CD4-positive, alpha-beta T cell (primary cell): ENCODE measurements around the gene GSG1L. TPM values are rescaled to one million over a fixed set of nuclear protein-coding genes. Genes with fewer than 3 reads are reported as not detected.

Experiments
- ATAC-seq: fragments of 200-7000 bp; cut with Tn5 transposase; one replicate; pipeline ENCODE4 v1.10.0; 2022; ENCODE audit warnings: mild to moderate bottlenecking; ENCODE audit not compliant: poor library complexity
- CTCF ChIA-PET: fragments of 350-600 bp; sonication (Branson Sonifier 250); formaldehyde crosslinking; loops from one replicate; lab custom pipeline; 2021; ENCODE audit warnings: antibody characterized with exemption, inconsistent platforms; lab: Charles Lee
- POLR2A ChIA-PET: fragments of 350-600 bp; sonication (Branson Sonifier 250); formaldehyde crosslinking; loops from one replicate; lab custom pipeline; 2021; ENCODE audit warnings: antibody characterized with exemption, inconsistent platforms; lab: Charles Lee
- DNase-seq, 14 experiments: peaks; one replicate each; pipeline ENCODE4 v3.0.0-alpha.2; 2013 to 2020; ENCODE audit warnings: mixed read lengths in 2 of 14
- H3K27ac ChIP-seq, 2 donors: one replicate each; pipeline versions ENCODE4 v1.5.1 to v1.7.0; 2013; ENCODE audit warnings: low read length in 2 of 2, low read depth in 1 of 2, mild to moderate bottlenecking in 1 of 2
- H3K27me3 ChIP-seq, 2 experiments: 1 replicate in 1 of 2; 2 replicates in 1 of 2; pipeline versions ENCODE4 v1.6.1 to v1.7.0; 2013; ENCODE audit warnings: low read length in 2 of 2, control low read depth in 1 of 2, mild to moderate bottlenecking in 1 of 2, moderate library complexity in 1 of 2; ENCODE audit not compliant: insufficient read depth in 2 of 2, control insufficient read depth in 1 of 2
- H3K36me3 ChIP-seq: one replicate; pipeline ENCODE4 v1.6.1; 2013; ENCODE audit warnings: low read length, control low read depth; ENCODE audit not compliant: insufficient read depth
- H3K4me1 ChIP-seq: one replicate; pipeline ENCODE4 v1.6.1; 2013; ENCODE audit warnings: low read length, control low read depth; ENCODE audit not compliant: insufficient read depth
- H3K4me3 ChIP-seq: one replicate; pipeline ENCODE4 v1.5.1; 2013; ENCODE audit warnings: mild to moderate bottlenecking, low read length, moderate library complexity
- H3K9me3 ChIP-seq, 2 experiments: 1 replicate in 1 of 2; 2 replicates in 1 of 2; pipeline versions ENCODE4 v1.6.1 to v1.7.0; 2013; ENCODE audit warnings: low read length in 2 of 2, mild to moderate bottlenecking in 2 of 2, control low read depth in 1 of 2, moderate library complexity in 1 of 2; ENCODE audit not compliant: control insufficient read depth in 1 of 2, insufficient read depth in 1 of 2
- H3K27ac Mint-ChIP-seq: one replicate; pipeline ENCODE4 v1.8.0; 2020; ENCODE audit warnings: mixed read lengths
- H3K27me3 Mint-ChIP-seq: one replicate; pipeline ENCODE4 v1.8.0; 2021; ENCODE audit warnings: mixed read lengths
- H3K36me3 Mint-ChIP-seq: one replicate; pipeline ENCODE4 v1.8.0; 2021; ENCODE audit warnings: low read depth, mixed read lengths
- H3K4me1 Mint-ChIP-seq: one replicate; pipeline ENCODE4 v1.8.0; 2021; ENCODE audit warnings: low read depth, mixed read lengths
- H3K4me3 Mint-ChIP-seq: one replicate; pipeline ENCODE4 v1.8.0; 2020; ENCODE audit warnings: mild to moderate bottlenecking, mixed read lengths
- H3K9me3 Mint-ChIP-seq: one replicate; pipeline ENCODE4 v1.8.0; 2020; ENCODE audit warnings: mixed read lengths
- CTCF ChIP-seq: fragments of 200-600 bp; IDR thresholded peaks from one replicate; pipeline ENCODE4 v1.8.0; 2022; ENCODE audit warnings: antibody characterized with exemption, mild to moderate bottlenecking
- intact Hi-C, 2 experiments: fragments of 100-400 bp; cut with DNase I in 1 of 2; cut with micrococcal nuclease in 1 of 2; formaldehyde crosslinking; loops; one replicate each; pipeline versions ENCODE4 v1.15.1 to v1.9.0; 2023 to 2025; cut with DNase I, micrococcal nuclease
- total RNA-seq, 174 experiments: library from RNA in 2 of 174; stranded (reverse) in 2 of 174; gene quantifications; one replicate each; pipeline ENCODE4 v1.2.3 and lab custom pipeline; 2021 to 2026

Gene GSG1L
- total RNA-seq, 2 experiments from 2014 or later: not detected

GRCh38 chr16:28069971-28070794 is 6.7 kb upstream of the GSG1L start:
- Mint-ChIP-seq H3K36me3 (no peaks in the 10 kb centered on the region), H3K4me1 (no peaks in the 10 kb centered on the region), H3K4me3 (no peak overlapping the region), H3K27me3 (peaks cover 13% of the 10 kb centered on the region), H3K9me3 (no peaks in the 10 kb centered on the region), H3K27ac (no peak overlapping the region)
- intact Hi-C loops: loop anchor here (1.0 to 5.0 kb wide), 2 partner anchors 98 kb away; no protein-coding TSS in a partner anchor
- Histone ChIP-seq H3K4me1 (no peaks in the 10 kb centered on the region), H3K27ac (no peak overlapping the region), H3K4me3 (no peak overlapping the region), H3K36me3 (no peaks in the 10 kb centered on the region), H3K27me3 (no peaks in the 10 kb centered on the region), H3K9me3 (no peaks in the 10 kb centered on the region)
- DNase-seq (no peak), ATAC-seq (no peak)
- ChIA-PET CTCF (interaction anchor here (0.6 to 1.4 kb wide), 7 partner anchors 10 to 150 kb away, joined by 3 to 9 read pairs (median 3); no protein-coding TSS in a partner anchor), POLR2A (interaction anchor here (1.0 to 1.4 kb wide), 2 partner anchors 98 to 148 kb away, joined by 3 to 4 read pairs; no protein-coding TSS in a partner anchor)
- TF ChIP-seq CTCF: no peak

GRCh38 chr16:28068976-28069375 is 5.5 kb upstream of the GSG1L start:
- DNase-seq (no peak), ATAC-seq (no peak)
- ChIA-PET POLR2A (no interaction called here), CTCF (no interaction called here)
- Histone ChIP-seq H3K9me3 (no peaks in the 10 kb centered on the region), H3K4me3 (no peak overlapping the region), H3K4me1 (no peaks in the 10 kb centered on the region), H3K36me3 (no peaks in the 10 kb centered on the region), H3K27me3 (peaks cover 4 to 5% of the 10 kb centered on the region in 2 experiments), H3K27ac (no peak overlapping the region)
- peaks cover 24% of the 10 kb centered on the region for H3K27me3 Mint-ChIP-seq
- H3K4me3 Mint-ChIP-seq: no peak overlapping the region
- no peaks in the 10 kb centered on the region for H3K36me3 Mint-ChIP-seq
- no peaks in the 10 kb centered on the region for H3K4me1 Mint-ChIP-seq
- no peak for TF ChIP-seq CTCF
- H3K9me3 Mint-ChIP-seq: no peaks in the 10 kb centered on the region
- intact Hi-C loops: loop anchor here in 1 of 2 experiments (5.0 kb wide), 1 partner anchor 97 kb away; no protein-coding TSS in a partner anchor
- H3K27ac Mint-ChIP-seq: no peak overlapping the region

GRCh38 chr16:28067604-28068379 is 4.3 kb upstream of the GSG1L start:
- Mint-ChIP-seq H3K36me3 (no peaks in the 10 kb centered on the region), H3K4me3 (no peak overlapping the region), H3K27ac (no peak overlapping the region), H3K9me3 (no peaks in the 10 kb centered on the region), H3K27me3 (peaks cover 24% of the 10 kb centered on the region), H3K4me1 (no peaks in the 10 kb centered on the region)
- POLR2A ChIA-PET: no interaction called here
- H3K4me3 ChIP-seq: no peak overlapping the region
- no peak for TF ChIP-seq CTCF
- intact Hi-C loops: loop anchor here in 1 of 2 experiments (5.0 kb wide), 1 partner anchor 95 kb away; no protein-coding TSS in a partner anchor
- no peak overlapping the region for H3K27ac ChIP-seq
- H3K36me3 ChIP-seq: no peaks in the 10 kb centered on the region
- no peaks in the 10 kb centered on the region for H3K9me3 ChIP-seq
- H3K27me3 ChIP-seq: peaks cover 7 to 9% of the 10 kb centered on the region in 2 experiments
- H3K4me1 ChIP-seq: no peaks in the 10 kb centered on the region
- ATAC-seq (no peak), DNase-seq (no peak)
- CTCF ChIA-PET: no interaction called here
